K562 (cell line): ENCODE measurements around the gene WWOX.

Source experiments
- EZH2 ChIP-seq: IDR thresholded peaks from 2 replicates; pipeline ENCODE4 v1.6.1; 2012; ENCODE audit warnings: low read depth, mild to moderate bottlenecking, inconsistent platforms, low read length, borderline replicate concordance
- MAZ ChIP-seq, 2 experiments: fragments of 450-650 bp in 1 of 2; sonication (generic) in 1 of 2; formaldehyde crosslinking; IDR thresholded peaks in 1 of 2; conservative IDR thresholded peaks in 1 of 2; 2 replicates each; pipeline versions ENCODE4 v1.4.0 to v1.5.0; 2020; ENCODE audit warnings: mild to moderate bottlenecking in 1 of 2, missing genetic modification reagents in 1 of 2
- NR2C2 ChIP-seq, 2 experiments: fragments of 200-800 bp in 1 of 2; sonication (Bioruptor generic) in 1 of 2; sonication (generic) in 1 of 2; formaldehyde crosslinking in 1 of 2; IDR thresholded peaks; 2 replicates each; pipeline versions ENCODE4 v1.6.1 to v1.8.0; 2016 to 2022; ENCODE audit warnings: mild to moderate bottlenecking in 1 of 2, missing compliant biosample characterization in 1 of 2, missing genetic modification characterization in 1 of 2, missing genetic modification reagents in 1 of 2
- NR3C1 ChIP-seq: sonication (generic); formaldehyde crosslinking; IDR thresholded peaks from 2 replicates; pipeline ENCODE4 v1.8.1; 2022; ENCODE audit warnings: missing genetic modification reagents
- POLR2AphosphoS5 ChIP-seq: IDR thresholded peaks from 2 replicates; pipeline ENCODE4 v1.6.1; 2011; ENCODE audit warnings: mild to moderate bottlenecking, low read depth, low read length, moderate library complexity; ENCODE audit not compliant: control insufficient read depth, insufficient read depth
- RBBP5 ChIP-seq: fragments of 200-600 bp; sonication (generic); IDR thresholded peaks from 2 replicates; pipeline ENCODE4 v1.6.1; 2012; ENCODE audit warnings: borderline replicate concordance, mild to moderate bottlenecking, low read length, control low read depth, inconsistent platforms; ENCODE audit not compliant: insufficient read depth, poor library complexity, severe bottlenecking
- RBM34 ChIP-seq: fragments of 200-400 bp; formaldehyde crosslinking; IDR thresholded peaks from 2 replicates; pipeline ENCODE4 v1.6.1; 2018; ENCODE audit warnings: low read length, borderline replicate concordance; ENCODE audit not compliant: insufficient read depth
- TEAD4 ChIP-seq, 2 experiments: sonication (generic) in 1 of 2; formaldehyde crosslinking in 1 of 2; IDR thresholded peaks; 2 replicates each; pipeline versions ENCODE4 v1.6.1 to v1.8.0; 2012 to 2022; ENCODE audit warnings: borderline replicate concordance in 1 of 2, inconsistent platforms in 1 of 2, low read length in 1 of 2, mild to moderate bottlenecking in 1 of 2, missing genetic modification reagents in 1 of 2
- TF ChIP-seq, protein P1 (sequence below), 3 experiments: IDR thresholded peaks in 2 of 3; conservative IDR thresholded peaks in 1 of 3; 2 replicates each; pipeline ENCODE4 v1.5.1; 2011 to 2012; ENCODE audit warnings: low read length in 3 of 3, mild to moderate bottlenecking in 3 of 3, control low read depth in 2 of 3, improper control_type of control experiment in 1 of 3, inconsistent platforms in 1 of 3, low read depth in 1 of 3, mixed read lengths in 1 of 3, moderate library complexity in 1 of 3; ENCODE audit not compliant: insufficient read depth in 2 of 3

DNA sequence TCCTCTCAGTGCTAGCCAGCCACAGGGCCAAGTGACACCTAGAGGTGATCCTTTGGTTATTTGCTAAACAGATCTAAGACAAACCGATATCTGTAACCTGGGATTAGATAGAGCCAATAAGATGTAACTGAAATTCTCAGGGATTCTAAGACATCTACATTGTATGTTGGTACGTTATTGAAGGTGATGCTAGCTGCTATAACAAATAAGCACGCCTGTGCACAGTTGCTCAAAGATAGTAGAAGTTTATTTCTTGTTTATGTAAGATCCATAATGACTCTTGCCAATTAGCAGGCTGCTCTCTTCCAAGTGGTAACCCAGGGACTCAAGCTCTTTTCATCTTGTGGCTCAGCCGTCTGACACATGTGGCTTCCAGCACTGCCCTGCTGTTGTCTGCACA lies 370.3 kb downstream of the WWOX start:
- TF ChIP-seq EZH2 (no peak), NR2C2 (CRISPR knock-in tag; IDR thresholded peaks at IDR 0.05) (no peak), NR2C2 (tag; IDR thresholded peaks at IDR 0.05) (no peak), TEAD4 (IDR thresholded peaks at IDR 0.05; ENCODE audit: low read length) (no peak), TEAD4 (CRISPR knock-in tag; IDR thresholded peaks at IDR 0.05; ENCODE audit: borderline replicate concordance) (no peak), RBBP5 (no peak), RBM34 (no peak), MAZ (CRISPR knock-in tag; conservative IDR thresholded peaks at IDR 0.05 in 1 of 2, IDR thresholded peaks at IDR 0.05 in 1 of 2) (no peak), NR3C1 (CRISPR knock-in tag) (no peak), POLR2AphosphoS5 (no peak)
- TF ChIP-seq, protein P1, sequence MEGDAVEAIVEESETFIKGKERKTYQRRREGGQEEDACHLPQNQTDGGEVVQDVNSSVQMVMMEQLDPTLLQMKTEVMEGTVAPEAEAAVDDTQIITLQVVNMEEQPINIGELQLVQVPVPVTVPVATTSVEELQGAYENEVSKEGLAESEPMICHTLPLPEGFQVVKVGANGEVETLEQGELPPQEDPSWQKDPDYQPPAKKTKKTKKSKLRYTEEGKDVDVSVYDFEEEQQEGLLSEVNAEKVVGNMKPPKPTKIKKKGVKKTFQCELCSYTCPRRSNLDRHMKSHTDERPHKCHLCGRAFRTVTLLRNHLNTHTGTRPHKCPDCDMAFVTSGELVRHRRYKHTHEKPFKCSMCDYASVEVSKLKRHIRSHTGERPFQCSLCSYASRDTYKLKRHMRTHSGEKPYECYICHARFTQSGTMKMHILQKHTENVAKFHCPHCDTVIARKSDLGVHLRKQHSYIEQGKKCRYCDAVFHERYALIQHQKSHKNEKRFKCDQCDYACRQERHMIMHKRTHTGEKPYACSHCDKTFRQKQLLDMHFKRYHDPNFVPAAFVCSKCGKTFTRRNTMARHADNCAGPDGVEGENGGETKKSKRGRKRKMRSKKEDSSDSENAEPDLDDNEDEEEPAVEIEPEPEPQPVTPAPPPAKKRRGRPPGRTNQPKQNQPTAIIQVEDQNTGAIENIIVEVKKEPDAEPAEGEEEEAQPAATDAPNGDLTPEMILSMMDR (IDR thresholded peaks at IDR 0.05 in 2 of 3, conservative IDR thresholded peaks at IDR 0.05 in 1 of 3; ENCODE audit: insufficient read depth in 2 of 3, low read depth in 1 of 3, low read length in 3 of 3) = no peak
